Esophagus squamous epithelium (tissue), 4 donors: Measurements from ENCODE around the gene CDK5R2.

Source experiments
- CTCF ChIP-seq, 6 experiments: fragments of 450-650 bp in 4 of 6; fragments of 200-600 bp in 2 of 6; sonication (generic) in 2 of 6; IDR thresholded peaks; one replicate each; pipeline ENCODE4 v1.5.1; 2016 to 2019; ENCODE audit warnings: antibody characterized with exemption in 6 of 6, mild to moderate bottlenecking in 4 of 6, moderate library complexity in 4 of 6
- POLR2A ChIP-seq, 4 donors: fragments of 450-650 bp; IDR thresholded peaks; one replicate each; pipeline ENCODE4 v1.6.1; 2017; ENCODE audit warnings: antibody characterized with exemption in 4 of 4, mild to moderate bottlenecking in 4 of 4, moderate library complexity in 3 of 4

GRCh38 chr2:218991674-218992168 is 32.3 kb downstream of the CDK5R2 start:
- TF ChIP-seq CTCF (IDR thresholded peaks at IDR 0.05) (no peak), POLR2A (IDR thresholded peaks at IDR 0.05) (no peak)
